ENCODE data around the gene TRAP1.
A peak's percentile ranks its signal among the peaks of the same experiment; 100 is the strongest.
"Not testable (repeated sequence)": the region's sequence is repeated elsewhere in the genome, so short reads cannot be mapped to it uniquely, and the experiment has no call there.

The TRAP1 gene

DNA sequence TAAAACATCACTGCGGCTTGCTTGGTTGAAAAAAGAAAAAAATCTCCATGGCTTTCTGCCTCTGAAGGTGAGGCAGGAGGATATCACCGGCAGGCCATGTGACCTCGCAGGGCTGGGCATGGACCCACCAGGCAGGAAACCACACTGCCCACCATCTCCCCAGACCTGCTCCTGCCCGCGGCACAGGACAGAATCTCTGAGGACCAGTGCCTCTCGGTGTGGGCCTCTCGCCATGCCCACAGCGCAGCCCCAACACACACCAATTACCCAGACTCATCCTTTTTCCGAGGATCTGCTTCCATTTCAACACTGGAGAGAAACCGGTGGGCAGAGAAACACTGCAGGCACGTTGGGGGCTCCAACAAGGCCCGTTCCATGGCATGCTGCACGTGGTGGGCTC is 46.6 kb downstream of the TRAP1 start:
- DNase-seq, result no peak

DNA sequence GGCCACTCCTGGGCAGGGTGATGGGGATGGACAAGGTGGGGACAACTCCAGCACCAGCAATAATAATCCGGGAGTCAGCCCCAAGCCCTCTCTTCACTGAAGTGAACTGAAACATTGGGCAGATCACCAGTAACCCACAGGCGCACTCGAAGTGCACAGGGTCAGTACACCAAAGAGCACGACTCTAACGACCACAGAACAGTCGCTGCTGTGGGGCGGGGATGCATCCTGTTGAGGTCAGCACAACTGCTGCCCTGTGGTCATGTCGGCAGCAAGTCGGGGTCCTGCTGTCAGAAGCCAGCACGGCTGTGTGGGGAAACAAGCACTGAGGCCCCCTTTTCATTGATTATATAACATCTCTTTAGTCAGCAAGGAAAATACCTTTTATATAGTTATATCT is 48.2 kb downstream of the TRAP1 start:
- DNase-seq, result no peak

DNA sequence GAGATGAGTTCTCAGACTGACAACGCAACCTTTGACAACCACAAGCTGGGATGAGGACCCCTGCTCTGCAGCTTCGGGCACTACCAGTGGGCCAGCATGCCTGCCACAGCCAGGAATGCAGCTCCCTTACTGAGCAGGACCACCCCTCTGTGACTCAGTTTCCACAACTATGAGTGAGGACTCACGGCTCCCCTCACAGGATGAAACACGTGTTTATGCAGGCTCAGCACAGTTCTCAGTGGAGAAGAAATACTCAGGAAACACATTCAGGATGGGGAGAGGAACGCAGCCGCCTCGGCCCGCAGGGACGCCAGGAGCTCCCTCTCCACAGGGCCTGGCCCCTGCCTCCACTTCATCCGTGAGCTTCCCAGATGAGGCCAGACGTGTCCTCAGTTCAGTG is 48.7 kb downstream of the TRAP1 start:
- no peak for DNase-seq

DNA sequence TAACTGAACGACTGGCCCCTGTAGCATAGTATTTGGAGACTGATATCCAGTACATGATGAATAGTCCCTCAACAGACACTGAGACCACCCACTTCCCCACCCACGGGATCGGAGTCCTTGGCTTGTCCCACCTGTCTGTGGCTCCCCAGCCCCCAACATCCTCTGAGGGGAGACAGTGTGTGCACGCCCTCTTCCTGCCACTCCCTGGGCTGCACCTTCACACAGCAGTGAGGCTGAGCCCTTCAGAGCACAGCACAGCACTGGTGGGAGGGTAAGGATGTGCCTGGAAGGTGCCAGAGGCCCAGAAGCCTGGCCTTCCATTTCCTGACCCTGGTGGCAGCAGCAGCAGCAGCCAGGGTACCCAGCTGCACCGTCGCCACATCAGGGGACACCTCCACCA is 51.8 kb downstream of the TRAP1 start:
- DNase-seq, result no peak

DNA sequence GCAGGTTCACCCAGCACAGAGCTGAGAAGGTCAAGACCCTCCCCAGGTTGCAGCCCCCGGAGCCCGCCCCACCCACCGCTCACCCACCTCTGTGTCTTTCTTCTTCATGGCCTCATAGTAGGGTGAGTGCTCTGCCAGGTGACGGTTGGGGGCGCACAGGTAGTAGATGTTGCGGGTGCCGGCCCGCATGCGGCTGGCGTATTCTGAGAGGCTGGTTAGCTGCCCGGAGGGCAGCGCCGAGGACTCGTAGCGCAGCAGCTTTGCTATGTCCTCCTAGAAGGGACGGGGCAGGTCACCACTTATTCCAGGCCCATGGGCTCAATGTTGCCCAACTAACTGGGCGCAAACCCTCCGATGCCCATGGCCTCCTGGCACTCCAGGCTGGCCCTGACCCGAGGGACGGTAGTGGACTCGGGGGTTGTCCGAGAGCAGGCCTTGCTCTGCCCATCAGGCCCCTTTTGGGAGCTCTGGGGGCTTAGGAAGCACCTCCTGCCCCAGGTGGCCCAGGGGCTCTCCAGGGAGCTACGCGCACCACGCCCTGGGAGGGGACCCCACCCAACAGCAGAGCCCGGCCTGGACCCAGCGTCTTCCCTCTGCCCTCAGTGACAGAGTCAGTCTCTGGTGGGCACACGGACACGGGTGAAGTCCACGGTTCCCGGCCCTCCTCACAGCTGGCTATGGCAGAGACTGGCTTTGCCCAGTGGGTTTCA is 53.0 kb downstream of the TRAP1 start:
- DNase-seq, result no peak

DNA sequence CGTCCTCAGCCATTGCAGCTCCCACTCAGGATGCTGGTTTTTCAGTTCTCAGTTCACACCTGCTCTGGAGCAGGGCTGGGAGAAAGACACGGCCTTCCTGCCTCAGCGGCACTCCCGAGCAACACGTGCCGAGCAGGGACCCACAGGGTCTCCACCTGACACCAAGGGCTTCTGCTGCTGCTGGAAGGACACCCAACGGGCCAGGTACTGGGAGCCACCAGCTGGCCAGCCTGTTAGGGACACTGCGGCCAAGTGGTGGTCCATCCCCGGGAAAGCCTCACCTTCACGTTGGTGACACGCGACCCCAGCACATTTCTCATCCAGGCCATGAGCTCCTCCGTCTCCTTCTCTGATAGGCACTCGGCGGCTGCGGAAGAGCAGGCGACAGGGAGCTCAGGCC is 54.7 kb downstream of the TRAP1 start:
- DNase-seq, result no peak

DNA sequence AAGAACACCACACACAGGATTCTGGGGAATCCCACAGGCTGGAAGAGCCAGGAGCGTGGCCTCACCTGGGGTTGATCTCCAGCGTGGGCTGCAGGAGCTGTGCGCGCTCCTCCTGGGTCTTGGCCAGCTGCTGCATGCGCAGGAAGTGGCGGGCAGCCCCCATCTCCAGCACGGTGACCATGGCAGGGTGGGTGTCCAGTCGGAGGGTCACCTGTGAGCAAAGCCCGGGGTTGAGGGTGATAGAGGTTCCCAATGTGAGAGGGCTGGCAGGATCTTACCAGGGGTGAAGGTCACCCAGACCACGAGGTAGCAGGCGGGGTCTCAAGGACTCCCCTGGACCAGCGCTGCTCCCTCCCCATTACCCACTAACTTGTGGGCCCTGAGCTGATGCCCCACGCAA is 55.4 kb downstream of the TRAP1 start:
- DNase-seq, result no peak

DNA sequence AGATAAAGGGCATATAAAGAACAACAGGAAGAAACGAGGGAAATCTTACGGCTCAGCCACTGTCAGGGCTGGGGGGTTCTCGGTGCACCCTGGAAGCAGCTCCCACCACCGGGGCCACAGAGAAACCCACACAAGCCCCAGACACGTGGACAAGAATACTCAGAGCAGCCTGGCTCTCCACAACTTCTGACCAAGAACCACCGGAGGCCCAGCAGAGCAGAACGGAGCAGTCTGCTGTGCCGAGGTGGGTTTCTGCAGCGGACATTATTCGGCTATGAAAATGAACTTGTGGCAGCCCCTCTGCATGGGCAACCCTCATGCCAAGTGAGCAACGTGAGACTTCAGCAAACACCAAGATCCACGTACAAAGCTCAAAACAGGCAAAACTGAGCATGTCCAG is 56.0 kb downstream of the TRAP1 start:
- DNase-seq, result no peak

DNA sequence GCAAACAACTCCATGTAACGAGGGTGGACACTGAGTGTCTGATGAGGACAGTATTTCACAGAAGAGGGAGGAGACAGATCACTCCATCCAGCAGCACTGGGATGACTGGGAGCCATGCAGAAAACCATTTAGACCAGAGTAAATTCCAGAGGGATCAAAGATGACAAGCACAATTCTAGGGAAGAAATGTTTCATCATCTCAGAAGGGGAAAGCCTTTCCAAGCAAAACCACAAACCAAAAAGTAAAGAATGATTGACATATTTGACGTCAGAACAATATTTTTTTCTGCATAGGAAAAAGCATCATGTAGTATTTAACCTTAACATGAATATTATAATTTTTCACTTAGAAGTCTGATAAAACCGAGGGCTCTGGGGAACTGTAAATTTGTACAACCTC is 58.1 kb downstream of the TRAP1 start:
- DNase-seq, result no peak

DNA sequence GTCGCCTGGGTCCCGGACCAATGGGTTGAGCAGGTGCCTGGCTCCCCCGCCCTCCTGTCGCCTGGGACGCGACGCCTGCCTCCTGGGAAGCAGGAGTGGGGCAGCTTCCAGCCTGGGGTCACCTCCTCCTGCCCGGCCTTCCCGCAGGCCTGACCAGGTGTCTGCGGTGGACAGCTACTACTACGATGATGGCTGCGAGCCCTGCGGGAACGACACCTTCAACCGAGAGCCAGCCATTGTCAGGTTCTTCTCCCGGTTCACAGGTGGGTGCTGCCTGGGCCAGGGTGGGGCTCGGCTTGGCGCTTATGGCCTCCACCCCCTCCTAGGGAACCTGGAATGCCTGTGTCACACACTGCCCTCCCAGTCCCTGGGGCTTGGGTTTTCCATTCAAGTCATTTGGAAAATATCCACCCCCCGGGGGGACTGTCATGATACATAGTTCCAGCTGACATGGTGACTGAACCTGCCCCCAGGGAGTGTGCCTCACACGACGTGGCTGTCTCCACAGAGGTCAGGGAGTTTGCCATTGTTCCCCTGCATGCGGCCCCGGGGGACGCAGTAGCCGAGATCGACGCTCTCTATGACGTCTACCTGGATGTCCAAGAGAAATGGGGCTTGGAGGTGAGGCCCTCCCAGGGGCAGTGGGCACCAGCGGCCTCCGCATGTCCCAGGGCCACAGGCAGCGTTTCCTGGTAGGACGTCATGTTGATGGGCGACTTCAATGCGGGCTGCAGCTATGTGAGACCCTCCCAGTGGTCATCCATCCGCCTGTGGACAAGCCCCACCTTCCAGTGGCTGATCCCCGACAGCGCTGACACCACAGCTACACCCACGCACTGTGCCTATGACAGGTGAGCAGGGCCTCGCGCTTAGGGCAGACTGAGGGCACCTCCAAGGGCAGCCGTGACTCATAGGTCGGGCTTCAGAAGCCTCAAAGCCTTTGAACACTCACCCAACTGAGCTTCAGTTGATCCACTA is 60.5 kb downstream of the TRAP1 start:
- DNase-seq, result no peak

DNA sequence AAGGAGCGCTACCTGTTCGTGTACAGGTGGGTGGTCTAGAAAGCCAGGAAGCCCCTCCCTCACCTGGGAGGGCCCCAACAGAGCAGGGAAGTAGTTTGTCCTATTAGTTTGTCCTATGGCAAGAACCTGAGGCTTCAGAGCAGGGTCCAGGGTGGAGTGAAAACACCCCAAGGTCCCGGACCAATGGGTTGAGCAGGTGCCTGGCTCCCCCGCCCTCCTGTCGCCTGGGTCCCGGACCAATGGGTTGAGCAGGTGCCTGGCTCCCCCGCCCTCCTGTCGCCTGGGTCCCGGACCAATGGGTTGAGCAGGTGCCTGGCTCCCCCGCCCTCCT is 61.2 kb downstream of the TRAP1 start:
- DNase-seq, result not testable (repeated sequence)

DNA sequence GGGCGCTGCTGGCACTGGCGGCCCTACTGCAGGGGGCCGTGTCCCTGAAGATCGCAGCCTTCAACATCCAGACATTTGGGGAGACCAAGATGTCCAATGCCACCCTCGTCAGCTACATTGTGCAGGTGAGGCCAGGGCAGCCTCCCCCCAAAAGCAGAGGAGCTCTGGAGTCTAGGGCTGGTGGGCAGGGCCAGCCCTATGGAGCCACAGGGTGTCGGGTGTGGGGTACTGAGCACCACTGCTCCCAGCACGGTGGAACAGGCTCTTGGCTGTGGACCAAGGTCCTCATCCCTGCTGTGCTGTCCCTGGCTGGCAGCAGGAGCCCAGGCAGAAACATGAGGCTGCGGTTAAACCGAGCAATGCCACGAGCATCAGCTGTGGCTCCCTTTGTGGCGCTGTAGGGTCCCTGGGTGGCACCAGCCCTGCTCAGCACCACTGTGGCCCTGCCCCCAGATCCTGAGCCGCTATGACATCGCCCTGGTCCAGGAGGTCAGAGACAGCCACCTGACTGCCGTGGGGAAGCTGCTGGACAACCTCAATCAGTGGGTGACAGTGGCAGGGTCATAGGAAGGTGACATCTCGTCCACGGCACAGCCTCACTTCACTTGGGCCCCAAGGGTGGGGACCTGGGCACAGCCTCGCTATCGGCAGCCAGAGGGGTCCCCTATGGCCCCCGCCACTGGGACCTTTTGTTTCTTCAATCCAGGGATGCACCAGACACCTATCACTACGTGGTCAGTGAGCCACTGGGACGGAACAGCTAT is 61.7 kb downstream of the TRAP1 start:
- no peak for DNase-seq

DNA sequence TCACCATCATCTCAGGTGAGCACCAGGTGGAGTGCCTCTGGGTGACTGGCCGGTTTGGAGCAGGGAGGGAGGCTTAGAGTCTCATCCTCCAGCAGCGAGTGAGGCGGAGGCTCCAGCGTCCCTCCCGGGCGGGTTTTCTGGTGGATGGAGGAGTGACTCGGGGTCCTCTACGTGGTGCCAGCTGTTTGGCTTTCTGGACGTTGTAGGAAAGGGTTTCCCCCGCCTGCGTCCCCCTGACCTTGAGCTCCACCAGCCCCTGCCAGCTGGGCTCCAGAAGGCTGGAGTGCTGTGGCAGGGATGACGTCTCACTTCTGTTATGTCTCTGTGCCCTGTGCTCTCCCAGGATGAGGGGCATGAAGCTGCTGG is 62.3 kb downstream of the TRAP1 start:
- DNase-seq, result no peak

DNA sequence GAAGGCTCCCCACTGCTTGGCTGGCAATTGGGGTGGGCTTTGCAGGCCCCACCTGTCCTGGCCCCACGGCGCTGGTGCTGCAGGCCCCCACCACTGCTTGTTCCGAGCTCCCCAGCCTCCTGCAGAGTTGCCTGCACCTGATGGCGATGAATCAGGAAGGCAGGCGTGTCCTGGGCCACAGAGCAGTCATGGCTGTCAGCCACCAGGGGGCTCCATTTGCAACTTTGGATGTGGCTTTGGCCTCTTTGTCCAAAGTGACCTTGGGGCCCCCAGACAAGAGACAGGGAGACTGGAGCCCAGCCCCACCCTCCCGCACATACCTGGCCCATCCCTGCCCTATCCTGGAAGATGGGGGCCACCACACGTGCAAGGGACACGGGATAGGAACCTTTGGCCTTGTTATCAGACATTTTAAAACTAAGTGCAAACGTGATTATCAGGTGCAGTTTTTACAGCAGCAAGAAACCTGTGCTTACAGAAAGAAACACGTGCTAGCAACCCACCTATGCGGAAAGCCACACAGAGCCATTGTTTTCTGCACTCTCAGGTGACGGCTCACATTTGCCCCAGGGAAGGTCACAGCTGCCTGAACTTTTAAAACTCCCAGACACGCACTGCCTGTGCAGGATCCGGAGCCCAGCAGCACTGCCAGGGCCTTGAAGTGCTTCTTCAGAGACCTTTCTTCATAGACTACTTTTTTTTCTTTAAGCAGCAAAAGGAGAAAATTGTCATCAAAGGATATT is 62.9 kb downstream of the TRAP1 start, which contains the start of gene DNASE1:
TSS of gene DNASE1 (plus strand) at position 443 of the 743 bp plus-strand sequence. CDS start 683 bp downstream, outside the sequence.
- no peak for DNase-seq

DNA sequence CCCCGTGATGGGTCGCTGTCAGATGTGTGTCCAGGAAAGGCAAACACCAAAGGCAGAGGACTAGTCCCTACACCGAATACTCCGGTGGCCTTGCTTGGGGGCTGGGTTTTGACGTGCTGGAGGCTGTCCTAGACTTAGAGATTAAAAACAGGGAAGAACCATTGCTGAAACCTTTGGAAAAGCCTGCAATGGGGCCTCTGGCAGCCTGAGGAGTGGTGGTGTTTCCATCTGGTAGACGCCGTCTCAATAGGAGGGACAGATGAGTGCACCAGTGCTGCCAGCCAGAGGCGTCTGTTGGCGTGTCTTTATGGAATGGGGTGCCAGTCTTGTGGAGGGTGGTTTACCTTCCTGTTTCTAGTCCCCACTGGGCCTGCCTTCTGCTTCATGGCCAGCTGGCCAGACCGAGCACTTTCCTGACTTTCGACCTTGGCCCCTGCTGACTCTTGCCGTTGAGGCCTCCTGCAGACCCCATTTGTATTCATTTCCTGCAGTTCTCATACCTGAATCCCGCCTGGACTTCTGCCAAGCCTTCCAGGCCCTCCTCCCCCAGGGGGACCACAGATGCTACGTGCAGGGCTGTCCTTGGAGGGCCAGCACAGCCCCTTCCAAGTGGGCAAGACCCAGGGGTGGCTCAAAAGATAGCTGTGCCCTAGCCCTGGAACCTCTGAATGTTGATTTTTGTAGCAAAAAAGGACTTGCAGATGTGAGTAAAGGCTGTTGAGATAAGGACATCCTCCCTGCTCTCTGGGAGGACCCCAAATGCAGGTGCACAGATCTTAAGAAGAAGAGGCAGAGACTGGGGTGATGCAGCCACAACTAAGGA is 64.7 kb downstream of the TRAP1 start:
- no peak for DNase-seq

DNA sequence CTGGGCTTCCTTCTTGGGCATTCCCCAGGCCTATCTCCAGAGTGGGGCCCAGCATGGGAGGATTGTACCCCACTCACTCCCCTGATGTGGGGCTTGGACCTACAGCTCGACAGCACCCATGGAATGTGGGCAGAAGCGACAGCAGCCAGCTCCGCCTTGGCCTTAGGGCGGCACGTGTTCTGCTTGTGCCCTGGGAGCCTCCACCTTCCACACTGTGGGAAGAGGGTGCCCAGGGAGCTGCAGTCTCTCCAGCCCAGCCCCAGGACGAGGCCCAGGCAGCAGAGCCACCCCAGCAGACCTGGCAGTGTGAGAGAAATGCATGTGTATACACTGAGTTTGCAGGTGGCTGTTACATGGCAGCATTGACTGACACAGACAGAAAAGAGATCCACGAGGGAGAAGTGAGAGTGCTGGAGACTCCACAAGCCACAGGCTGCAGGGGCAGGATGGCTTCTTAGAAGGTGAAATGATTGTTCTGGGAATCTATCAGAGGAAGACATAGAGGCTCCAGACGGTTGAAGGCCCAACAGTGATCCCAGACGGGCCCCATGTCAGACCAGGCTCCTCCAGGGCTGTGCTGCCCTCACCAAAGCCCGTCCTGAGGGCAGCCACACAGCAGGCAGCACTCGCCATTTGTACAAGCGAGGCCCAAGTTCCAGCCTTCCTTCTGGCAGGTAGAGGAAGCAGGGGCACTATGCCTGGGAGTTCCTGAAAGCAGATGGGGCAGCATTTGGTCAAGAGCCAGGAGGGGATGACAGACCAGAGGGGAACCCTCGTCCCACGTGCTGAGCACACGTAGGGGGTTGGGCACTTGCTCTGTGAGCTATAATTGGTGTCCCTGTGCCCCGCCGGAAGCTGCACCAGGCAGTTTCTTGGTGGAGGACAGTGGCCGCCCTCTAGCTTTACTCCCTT is 65.6 kb downstream of the TRAP1 start:
- DNase-seq, result no peak

DNA sequence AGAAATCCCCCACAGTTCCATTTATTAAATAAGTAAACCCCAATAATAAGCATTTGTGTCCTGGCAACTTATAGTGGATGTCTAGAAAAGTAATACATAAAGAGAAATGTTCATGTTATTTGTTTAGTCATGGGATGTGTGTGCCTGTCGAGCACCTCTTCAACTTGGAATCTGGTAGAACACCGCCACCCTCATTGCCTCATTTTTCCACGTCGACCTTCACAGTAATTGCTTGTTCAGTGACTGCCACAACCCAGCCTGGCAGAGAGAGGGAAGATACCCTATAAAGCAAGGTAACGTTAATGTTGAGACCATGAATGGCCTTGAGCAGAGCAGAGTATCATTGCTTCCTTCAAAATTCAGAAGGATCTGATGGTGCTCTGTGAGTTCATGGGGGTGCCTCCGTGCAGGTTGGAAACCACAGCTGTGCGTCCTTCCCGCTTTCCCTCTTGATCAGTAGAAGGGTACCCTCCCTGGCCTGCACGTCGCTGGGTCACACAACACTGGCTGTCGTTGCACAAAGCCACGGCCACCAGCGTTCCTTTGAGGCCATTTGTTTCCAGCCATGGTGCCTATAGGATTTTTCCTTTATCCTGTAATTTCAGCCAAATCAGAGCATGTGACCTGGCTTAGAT is 66.6 kb downstream of the TRAP1 start:
- DNase-seq, result no peak

DNA sequence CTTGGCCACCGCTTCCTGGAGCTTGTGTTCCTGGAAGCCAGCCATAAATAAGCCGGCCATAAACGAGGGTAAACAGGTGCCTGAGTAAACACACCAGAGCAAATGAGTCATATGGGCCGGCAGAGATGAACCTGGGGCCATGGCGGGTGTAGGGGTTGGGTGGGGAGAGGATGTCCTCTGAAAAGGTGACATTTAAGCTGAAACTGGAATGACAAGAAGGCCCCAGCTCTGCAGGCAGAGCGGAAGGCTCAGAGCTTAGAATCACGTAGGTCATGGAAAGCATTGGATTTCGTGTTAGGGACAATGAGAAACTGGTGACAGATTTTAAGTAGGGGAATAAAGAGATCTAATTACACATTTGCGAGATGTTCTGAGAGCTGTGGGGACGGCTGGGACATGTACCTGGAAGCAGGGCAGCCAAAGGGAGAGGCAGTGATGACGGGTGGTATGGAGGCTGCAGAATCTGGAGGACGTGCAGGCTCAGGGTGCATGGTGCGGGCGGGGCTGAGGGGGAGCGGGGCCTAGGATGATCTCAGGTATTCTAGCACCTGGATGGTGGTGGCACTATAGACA is 70.9 kb downstream of the TRAP1 start:
- peak; percentile 74 for DNase-seq

DNA sequence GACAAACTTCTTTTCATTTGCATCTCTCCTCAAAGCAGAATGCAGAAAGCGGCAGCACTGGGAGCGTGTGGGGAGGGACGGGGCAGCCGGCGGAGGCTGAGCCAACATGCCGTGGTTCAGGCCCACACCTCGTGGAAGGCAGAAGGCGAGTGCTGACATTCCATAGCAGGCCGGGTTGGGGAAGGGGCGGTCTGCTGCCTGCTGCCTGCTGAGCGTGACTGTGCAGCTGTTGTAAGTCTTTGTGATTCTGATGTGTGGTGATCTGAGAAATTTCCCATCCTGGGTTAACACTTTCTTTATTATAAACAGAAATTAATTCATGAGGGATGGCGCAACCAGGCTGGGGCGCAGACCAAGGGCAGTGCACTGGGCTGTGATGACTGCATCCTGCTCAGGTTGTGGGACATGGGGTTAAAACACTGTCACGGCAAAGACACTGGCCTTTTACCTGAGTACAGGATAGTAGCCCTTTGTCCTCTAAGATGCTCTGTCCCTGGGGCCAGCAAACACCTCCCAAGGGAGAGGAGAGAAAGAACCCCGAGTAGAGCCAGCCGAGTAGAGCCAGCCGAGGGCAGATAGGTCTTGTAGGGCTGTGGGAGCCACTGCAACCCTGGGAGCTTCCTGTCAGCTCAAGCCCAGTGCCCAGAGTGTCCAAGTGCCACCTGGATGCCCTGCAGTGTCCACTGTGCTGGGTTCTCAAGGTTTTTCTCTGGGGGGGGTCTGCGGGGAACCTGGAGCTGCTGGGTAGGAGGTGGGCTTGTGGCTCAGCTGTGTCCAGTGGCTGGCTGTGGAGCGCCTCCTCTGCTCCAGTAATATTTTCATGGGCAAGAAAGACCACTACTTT is 71.6 kb downstream of the TRAP1 start:
- no peak for DNase-seq
